Liver (tissue), 9 donors: Measurements from ENCODE around the gene BCAP31. TPM values are rescaled to one million over a fixed set of nuclear protein-coding genes. Genes with fewer than 3 reads are reported as not detected.

Source experiments
- DNase-seq: peaks from one replicate; pipeline ENCODE4 v3.0.0-alpha.2; 2017; ENCODE audit warnings: low spot score
- H3K27ac ChIP-seq, 2 donors: one replicate each; pipeline ENCODE4 v1.7.0; 2013; ENCODE audit warnings: inconsistent platforms in 2 of 2, low read length in 2 of 2, control low read depth in 1 of 2, low read depth in 1 of 2, mild to moderate bottlenecking in 1 of 2
- H3K27me3 ChIP-seq, 4 donors: one replicate each; pipeline versions ENCODE4 v1.6.1 to v1.7.0; 2013; ENCODE audit warnings: low read length in 3 of 4, inconsistent platforms in 1 of 4, mild to moderate bottlenecking in 1 of 4, moderate library complexity in 1 of 4; ENCODE audit not compliant: control insufficient read depth in 4 of 4, insufficient read depth in 4 of 4
- H3K36me3 ChIP-seq, 4 donors: one replicate each; pipeline versions ENCODE4 v1.6.1 to v1.7.0; 2013; ENCODE audit warnings: low read length in 3 of 4, mild to moderate bottlenecking in 3 of 4, low read depth in 1 of 4, moderate library complexity in 1 of 4; ENCODE audit not compliant: control insufficient read depth in 4 of 4, insufficient read depth in 3 of 4
- H3K4me1 ChIP-seq, 4 donors: one replicate each; pipeline versions ENCODE4 v1.6.1 to v1.7.0; 2013; ENCODE audit warnings: low read length in 3 of 4, mild to moderate bottlenecking in 3 of 4, moderate library complexity in 1 of 4; ENCODE audit not compliant: control insufficient read depth in 4 of 4, insufficient read depth in 4 of 4
- H3K4me3 ChIP-seq, 3 donors: one replicate each; pipeline versions ENCODE4 v1.6.1 to v1.7.0; 2013; ENCODE audit warnings: low read length in 3 of 3, control low read depth in 1 of 3, low read depth in 1 of 3, mild to moderate bottlenecking in 1 of 3
- H3K9ac ChIP-seq, 2 donors: one replicate each; pipeline ENCODE4 v1.7.0; 2013; ENCODE audit warnings: low read length in 2 of 2, mild to moderate bottlenecking in 2 of 2, moderate library complexity in 2 of 2, control low read depth in 1 of 2, low read depth in 1 of 2
- H3K9me3 ChIP-seq, 4 donors: one replicate each; pipeline versions ENCODE4 v1.6.1 to v1.7.0; 2013; ENCODE audit warnings: low read length in 3 of 4; ENCODE audit not compliant: control insufficient read depth in 4 of 4
- CTCF ChIP-seq: fragments of 150-350 bp; IDR thresholded peaks from 2 replicates; pipeline ENCODE4 v1.5.1; 2017; ENCODE audit warnings: improper control_type of control experiment, low read depth, low read length; ENCODE audit not compliant: missing input control
- EGR1 ChIP-seq, 2 donors: IDR thresholded peaks; 2 replicates each; pipeline ENCODE4 v1.6.1; 2016 to 2018; ENCODE audit warnings: antibody characterized with exemption in 2 of 2, low read depth in 2 of 2
- FOXA1 ChIP-seq: IDR thresholded peaks from 2 replicates; pipeline ENCODE4 v1.6.1; 2016; ENCODE audit warnings: antibody characterized with exemption
- FOXA2 ChIP-seq: IDR thresholded peaks from 2 replicates; pipeline ENCODE4 v1.6.1; 2016; ENCODE audit warnings: antibody characterized with exemption
- GABPA ChIP-seq, 2 donors: IDR thresholded peaks in 1 of 2; conservative IDR thresholded peaks in 1 of 2; 2 replicates each; pipeline ENCODE4 v1.6.1; 2016; ENCODE audit warnings: antibody characterized with exemption in 2 of 2, mild to moderate bottlenecking in 1 of 2, moderate library complexity in 1 of 2
- HNF4A ChIP-seq, 2 donors: conservative IDR thresholded peaks; 2 replicates each; pipeline ENCODE4 v1.6.1; 2016; ENCODE audit warnings: antibody characterized with exemption in 2 of 2, mild to moderate bottlenecking in 2 of 2
- JUND ChIP-seq, 2 donors: IDR thresholded peaks; 2 replicates each; pipeline ENCODE4 v1.6.1; 2016; ENCODE audit warnings: antibody characterized with exemption in 2 of 2
- MAX ChIP-seq: IDR thresholded peaks from 2 replicates; pipeline ENCODE4 v1.6.1; 2016; ENCODE audit warnings: antibody characterized with exemption
- RAD21 ChIP-seq, 2 donors: IDR thresholded peaks; 2 replicates each; pipeline ENCODE4 v1.6.1; 2016; ENCODE audit warnings: antibody characterized with exemption in 2 of 2, mild to moderate bottlenecking in 2 of 2
- RXRA ChIP-seq, 2 donors: IDR thresholded peaks; 2 replicates each; pipeline ENCODE4 v1.6.1; 2017 to 2018; ENCODE audit warnings: antibody characterized with exemption in 2 of 2, mild to moderate bottlenecking in 1 of 2
- SP1 ChIP-seq: IDR thresholded peaks from 2 replicates; pipeline ENCODE4 v1.6.1; 2018; ENCODE audit warnings: antibody characterized with exemption, mild to moderate bottlenecking
- TAF1 ChIP-seq: conservative IDR thresholded peaks from 2 replicates; pipeline ENCODE4 v1.6.1; 2016; ENCODE audit warnings: antibody characterized with exemption, mild to moderate bottlenecking
- YY1 ChIP-seq: IDR thresholded peaks from 2 replicates; pipeline ENCODE4 v1.6.1; 2016; ENCODE audit warnings: antibody characterized with exemption, mild to moderate bottlenecking
- ZBTB33 ChIP-seq: IDR thresholded peaks from 2 replicates; pipeline ENCODE4 v1.6.1; 2016; ENCODE audit warnings: antibody characterized with exemption
- WGBS: extraction: QIAGEN DNeasy Blood & Tissue Kit; methylation state at CpG from one replicate; pipeline ENCODE4 v1.1.7; 2013; 5-methylcytosine and 5-hydroxymethylcytosine counted together
- polyA plus RNA-seq, 2 donors: library from polyadenylated mRNA; stranded (reverse) in 1 of 2; unstranded in 1 of 2; fragments of 200-250 nt in 1 of 2; fragments of >200 nt in 1 of 2; fragmentation: Nextera tagmentation in 1 of 2; extraction: Ambion mirVana in 1 of 2; gene quantifications; one replicate each; pipeline versions ENCODE4 v1.2.1 to v1.2.3, GENCODE V29; 2013 to 2015
- total RNA-seq, 2 donors: library from RNA; depleted of rRNA; stranded (reverse); fragments of >200 nt; gene quantifications; one replicate each; pipeline ENCODE4 v1.2.3, GENCODE V29; 2014
- donor health status: healthy.
- donor health status: healthy.
- donor health status: healthy.
- donor health status: healthy.
- donor health status: healthy.

The BCAP31 gene
- total and polyA plus RNA-seq, 4 donors = 64.6 to 158 (median 119) TPM

GRCh38 chrX:153687121-153688039 is 36.8 kb downstream of the BCAP31 start, which contains the start of gene SLC6A8:
Gene SLC6A8, plus strand, starts transcription at chrX:153687926. Its CDS starts 649 bp downstream, at chrX:153688575.
- Histone ChIP-seq H3K27me3 (peaks cover 0 to 5% (median 0%) of the 10 kb centered on the region in 4 donors), H3K4me3 (peak within 1 kb of the TSS in 1 of 3 donors; percentile 54), H3K27ac (no peak within 1 kb of the TSS), H3K36me3 (no peaks in the 10 kb centered on the region), H3K4me1 (peaks cover 0 to 2% (median 0%) of the 10 kb centered on the region in 4 donors), H3K9me3 (no peaks in the 10 kb centered on the region), H3K9ac (no peak within 1 kb of the TSS)
- WGBS = 2% methylated on average over 61 of the region's 66 CpGs
- peak; percentile 79 for DNase-seq
- TF ChIP-seq TAF1 = no peak
- TF ChIP-seq ZBTB33 = no peak
- TF ChIP-seq CTCF = no peak
- no peak for TF ChIP-seq SP1
- no peak for TF ChIP-seq MAX

- no peak for DNase-seq
- 52% methylated on average over 9 of the region's 9 CpGs for WGBS
- TF ChIP-seq ZBTB33 = no peak
- TF ChIP-seq GABPA (IDR thresholded peaks at IDR 0.05 in 1 of 2, conservative IDR thresholded peaks at IDR 0.05 in 1 of 2) = no peak
- no peak for TF ChIP-seq JUND (IDR thresholded peaks at IDR 0.05)
- TF ChIP-seq MAX = no peak
- no peak for TF ChIP-seq EGR1 (IDR thresholded peaks at IDR 0.05; ENCODE audit: low read depth in 2 of 2)
- TF ChIP-seq FOXA2 = no peak
- TF ChIP-seq TAF1 = no peak
- TF ChIP-seq YY1 = no peak
- TF ChIP-seq FOXA1 = no peak
- TF ChIP-seq RXRA (IDR thresholded peaks at IDR 0.05) = no peak
- TF ChIP-seq HNF4A (conservative IDR thresholded peaks at IDR 0.05) = no peak
- TF ChIP-seq RAD21 (IDR thresholded peaks at IDR 0.05) = no peak
- H3K36me3 ChIP-seq = no peaks in the 10 kb centered on the region
- no peak overlapping the region for H3K9ac ChIP-seq
- peaks cover 0 to 2% (median 0%) of the 10 kb centered on the region in 4 donors for H3K4me1 ChIP-seq
- H3K27me3 ChIP-seq = peaks cover 0 to 5% (median 0%) of the 10 kb centered on the region in 4 donors
- no peaks in the 10 kb centered on the region for H3K9me3 ChIP-seq
- H3K4me3 ChIP-seq = no peak overlapping the region
- H3K27ac ChIP-seq = no peak overlapping the region
These were observed 37.5 kb downstream of the BCAP31 start for GRCh38 chrX:153686711-153687110.
